ENCODE measurements around the gene GPRIN1.

- TF ChIP-seq TAF1 (IDR thresholded peaks at IDR 0.05; ENCODE audit: low read depth, low read length) (no peak), POLR2A (IDR thresholded peaks at IDR 0.05; ENCODE audit: low read depth, low read length) (no peak), POLR2AphosphoS5 (IDR thresholded peaks at IDR 0.05; ENCODE audit: low read depth, low read length) (no peak)
Measured at GRCh38 chr5:176595386-176595943, 14.5 kb downstream of the GPRIN1 start.
